Rectal smooth muscle tissue (tissue), 1 donor: ENCODE data around the gene LINGO3.

ENCODE experiments used
- H3K27ac ChIP-seq: one replicate; pipeline ENCODE4 v1.7.0; 2013; ENCODE audit warnings: low read depth, low read length, inconsistent platforms
- H3K27me3 ChIP-seq: one replicate; pipeline ENCODE4 v1.7.0; 2013; ENCODE audit warnings: low read length; ENCODE audit not compliant: control insufficient read depth, insufficient read depth
- H3K36me3 ChIP-seq: one replicate; pipeline ENCODE4 v1.7.0; 2013; ENCODE audit warnings: low read length; ENCODE audit not compliant: control insufficient read depth, insufficient read depth
- H3K4me1 ChIP-seq: one replicate; pipeline ENCODE4 v1.7.0; 2013; ENCODE audit warnings: low read length; ENCODE audit not compliant: control insufficient read depth, insufficient read depth
- H3K4me3 ChIP-seq: one replicate; pipeline ENCODE4 v1.7.0; 2013; ENCODE audit warnings: low read length
- H3K9ac ChIP-seq: one replicate; pipeline ENCODE4 v1.7.0; 2013; ENCODE audit warnings: low read length

Gene LINGO3

GRCh38 chr19:2330255-2330631 is 22.3 kb upstream of the LINGO3 start:
- H3K4me1 ChIP-seq = peaks cover 13% of the 10 kb centered on the region
- H3K27ac ChIP-seq = no peak overlapping the region
- no peaks in the 10 kb centered on the region for H3K27me3 ChIP-seq
- no peak overlapping the region for H3K9ac ChIP-seq
- H3K36me3 ChIP-seq = no peaks in the 10 kb centered on the region
- H3K4me3 ChIP-seq = peak overlapping the region; percentile 52

DNA sequence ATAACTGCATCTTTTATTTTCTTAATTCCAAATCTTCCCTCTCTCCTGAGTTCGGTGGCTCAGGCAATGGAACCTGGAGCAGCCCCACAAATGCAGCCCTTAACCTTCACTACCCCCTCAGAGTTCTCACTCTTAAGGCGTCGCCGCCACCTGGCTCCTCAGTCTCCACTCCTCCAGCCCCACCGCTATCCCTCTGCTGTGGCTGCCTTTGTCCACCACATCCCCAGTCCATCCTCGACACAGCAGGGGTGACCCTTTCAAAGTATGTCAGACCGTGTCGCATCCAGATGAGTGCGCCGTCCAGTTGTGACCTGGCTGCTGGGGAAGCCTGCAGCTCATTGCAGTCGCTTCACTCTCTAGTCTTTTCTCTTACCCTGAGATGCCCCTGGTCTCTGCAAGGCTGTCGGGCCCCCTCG is 21.6 kb upstream of the LINGO3 start:
- Histone ChIP-seq H3K4me3 (peak overlapping the region; percentile 96), H3K4me1 (peaks cover 13% of the 10 kb centered on the region), H3K27me3 (no peaks in the 10 kb centered on the region), H3K36me3 (peaks cover 1% of the 10 kb centered on the region), H3K9ac (no peak overlapping the region), H3K27ac (no peak overlapping the region)

GRCh38 chr19:2329149-2329478 is 21.2 kb upstream of the LINGO3 start:
- H3K27me3 ChIP-seq = no peaks in the 10 kb centered on the region
- peaks cover 13% of the 10 kb centered on the region for H3K4me1 ChIP-seq
- peak overlapping the region; percentile 96 for H3K4me3 ChIP-seq
- H3K27ac ChIP-seq = no peak overlapping the region
- H3K36me3 ChIP-seq = peaks cover 5% of the 10 kb centered on the region
- peak overlapping the region; percentile 76 for H3K9ac ChIP-seq

DNA sequence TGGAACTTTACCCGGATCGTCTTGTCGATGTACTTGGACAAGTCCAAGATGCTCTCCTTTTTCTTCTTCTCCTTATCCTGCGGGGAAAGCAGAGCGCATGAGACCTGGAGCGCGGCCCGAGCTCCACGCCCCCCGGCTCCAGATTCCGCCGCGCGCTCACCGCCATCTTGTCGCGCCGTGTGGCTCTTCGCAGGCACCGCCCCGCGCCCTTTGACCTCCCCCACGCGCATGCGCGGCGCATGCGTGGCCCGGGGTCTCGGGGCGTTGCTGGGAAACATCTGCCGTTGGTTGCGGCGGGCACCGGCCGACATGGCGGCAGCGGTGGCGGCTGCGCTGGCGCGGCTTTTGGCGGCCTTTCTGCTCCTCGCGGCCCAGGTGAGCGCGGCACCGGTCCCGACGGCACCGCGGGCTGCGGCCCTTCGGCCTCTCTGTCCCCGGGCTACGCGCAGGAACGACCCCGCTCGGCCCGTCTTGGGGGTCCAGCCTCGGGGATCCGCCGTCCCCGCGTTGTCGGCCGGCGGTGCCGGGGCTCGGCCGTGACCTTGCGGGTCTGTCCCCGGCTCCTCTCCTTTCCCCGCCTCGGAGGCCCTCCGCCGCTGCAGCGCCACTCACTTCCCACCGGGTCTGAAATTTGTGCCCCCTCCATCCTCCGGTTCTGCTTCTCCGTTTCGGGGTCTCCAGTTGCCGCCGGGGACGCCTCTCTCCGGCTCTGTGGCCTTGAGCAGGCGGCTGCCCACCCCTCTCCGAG is 20.6 kb upstream of the LINGO3 start, which contains the start of the genes LSM7 and SPPL2B:
TSS of gene LSM7 (minus strand) at position 186 of the 748 bp plus-strand sequence. CDS start at position 166, 20 bp downstream.
TSS of gene SPPL2B (plus strand) at position 284 of the 748 bp plus-strand sequence. CDS start at position 310, 26 bp downstream.
- H3K4me3 ChIP-seq = peak within 1 kb of the TSS; percentile 96
- H3K9ac ChIP-seq = peak within 1 kb of the TSS; percentile 76
- no peaks in the 10 kb centered on the region for H3K27me3 ChIP-seq
- peak within 1 kb of the TSS; percentile 59 for H3K27ac ChIP-seq
- peaks cover 6% of the 10 kb centered on the region for H3K36me3 ChIP-seq
- H3K4me1 ChIP-seq = peaks cover 13% of the 10 kb centered on the region

- Histone ChIP-seq H3K9ac (peak overlapping the region; percentile 72), H3K36me3 (peaks cover 6% of the 10 kb centered on the region), H3K4me1 (peaks cover 13% of the 10 kb centered on the region), H3K27me3 (no peaks in the 10 kb centered on the region), H3K27ac (peak overlapping the region; percentile 39), H3K4me3 (peak overlapping the region; percentile 96)
Measured at GRCh38 chr19:2327773-2328400, 19.9 kb upstream of the LINGO3 start.

DNA sequence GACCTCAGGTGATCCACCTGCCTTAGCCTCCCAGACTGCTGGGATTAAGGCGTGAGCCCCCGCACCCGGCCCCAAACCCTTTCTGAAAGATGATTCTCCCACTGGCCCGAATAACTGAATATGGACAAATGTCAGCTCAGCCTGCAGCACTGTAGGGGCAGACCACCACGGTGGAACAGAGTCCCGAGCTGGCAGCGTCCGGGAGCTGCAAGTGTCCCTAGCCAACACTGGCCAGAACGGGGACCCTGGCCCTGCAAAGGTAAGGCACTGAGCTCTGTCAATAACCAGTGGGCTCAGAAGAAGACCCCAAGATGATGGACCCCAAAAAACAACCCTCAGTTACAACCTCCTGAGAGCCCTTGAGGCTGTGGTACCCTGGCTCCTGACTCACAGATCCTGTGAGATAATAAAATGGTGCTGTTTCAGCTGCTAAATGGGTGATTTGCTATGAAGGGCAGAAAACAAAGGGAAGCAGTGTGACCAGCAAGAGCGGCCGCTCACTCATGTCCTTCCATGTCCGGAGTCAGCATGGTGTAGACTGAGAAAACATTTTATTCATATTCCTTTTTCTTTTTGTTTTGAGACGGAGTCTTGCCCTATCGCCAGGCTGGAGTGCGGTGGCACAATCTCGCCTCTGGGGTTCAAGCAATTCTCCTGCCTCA is 18.9 kb upstream of the LINGO3 start:
- Histone ChIP-seq H3K36me3 (peaks cover 6% of the 10 kb centered on the region), H3K9ac (no peak overlapping the region), H3K4me3 (no peak overlapping the region), H3K4me1 (peaks cover 13% of the 10 kb centered on the region), H3K27me3 (no peaks in the 10 kb centered on the region), H3K27ac (no peak overlapping the region)

DNA sequence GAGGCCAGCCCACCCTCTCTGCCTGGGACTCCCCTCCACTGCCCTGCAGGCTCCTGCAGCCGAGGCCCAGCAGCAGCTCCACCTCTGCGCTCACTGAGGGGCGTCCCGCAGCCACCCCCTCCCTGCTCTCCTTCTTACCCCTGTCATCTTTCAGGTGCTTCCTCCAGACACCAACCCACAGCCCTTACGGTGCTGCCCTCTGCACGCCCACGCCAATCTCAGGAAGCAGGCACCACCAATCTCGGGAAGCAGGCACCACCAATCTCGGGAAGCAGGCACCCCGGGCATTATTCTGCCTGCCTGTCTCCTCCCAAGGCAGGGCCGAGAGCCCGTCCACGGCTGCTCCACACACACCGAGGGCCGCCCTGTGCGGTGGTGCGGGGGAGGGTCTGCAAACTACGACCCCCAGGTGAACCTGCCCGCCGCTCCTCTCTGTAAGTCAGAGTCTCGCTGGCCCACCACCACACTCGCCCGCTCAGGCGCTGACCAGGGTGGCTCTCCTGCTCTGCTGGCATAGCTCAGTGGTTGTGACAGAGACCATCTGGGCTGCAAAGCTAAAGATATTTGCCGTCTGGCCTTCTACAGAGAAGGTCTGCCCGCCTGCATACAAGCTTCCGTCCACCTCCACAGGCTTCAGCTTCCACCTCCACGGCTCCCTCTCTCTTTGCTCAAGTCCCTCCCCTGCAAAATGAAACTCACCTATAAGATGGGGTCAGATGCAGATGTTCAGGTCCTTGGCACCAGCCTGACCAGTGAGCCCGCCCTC is 17.5 kb upstream of the LINGO3 start:
- Histone ChIP-seq H3K4me1 (peaks cover 13% of the 10 kb centered on the region), H3K27ac (no peak overlapping the region), H3K4me3 (no peak overlapping the region), H3K27me3 (no peaks in the 10 kb centered on the region), H3K36me3 (peaks cover 6% of the 10 kb centered on the region), H3K9ac (no peak overlapping the region)

DNA sequence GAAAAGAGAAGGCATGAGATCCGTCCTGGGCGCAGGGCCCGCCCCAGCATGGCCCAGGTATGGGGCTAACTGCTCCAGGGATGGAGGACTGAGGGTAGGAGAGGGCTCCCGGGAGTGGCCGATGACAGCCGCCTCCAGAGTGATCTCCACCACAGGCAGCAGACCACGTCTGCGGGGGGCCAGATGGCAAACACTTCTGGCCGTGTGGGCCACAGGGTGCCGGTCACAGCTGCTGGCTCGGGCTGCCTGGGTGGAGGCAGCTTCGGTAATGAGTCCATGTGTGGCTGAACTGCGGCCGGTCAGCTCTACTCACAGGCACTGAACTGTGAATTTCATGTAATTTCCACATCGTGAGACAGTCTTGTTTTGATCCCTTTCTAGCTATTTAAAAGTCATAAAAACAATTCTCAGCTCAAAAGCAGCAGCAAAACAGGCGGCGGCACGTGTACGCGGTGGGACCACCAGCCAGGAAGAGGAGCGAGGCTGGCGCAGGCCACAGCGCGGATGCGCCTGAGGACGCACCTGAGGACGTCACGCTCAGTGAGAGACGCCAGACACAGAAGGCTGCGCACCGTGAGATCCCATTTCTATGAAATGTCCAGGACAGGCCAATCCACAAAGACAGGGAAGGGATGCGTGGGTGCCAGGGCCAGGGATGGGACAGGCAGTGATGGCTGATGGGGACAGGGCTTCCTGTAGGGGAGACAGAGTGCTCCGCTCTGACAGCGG is 16.4 kb upstream of the LINGO3 start:
- Histone ChIP-seq H3K4me1 (peaks cover 10% of the 10 kb centered on the region), H3K4me3 (no peak overlapping the region), H3K27ac (no peak overlapping the region), H3K27me3 (no peaks in the 10 kb centered on the region), H3K9ac (no peak overlapping the region), H3K36me3 (peaks cover 6% of the 10 kb centered on the region)

DNA sequence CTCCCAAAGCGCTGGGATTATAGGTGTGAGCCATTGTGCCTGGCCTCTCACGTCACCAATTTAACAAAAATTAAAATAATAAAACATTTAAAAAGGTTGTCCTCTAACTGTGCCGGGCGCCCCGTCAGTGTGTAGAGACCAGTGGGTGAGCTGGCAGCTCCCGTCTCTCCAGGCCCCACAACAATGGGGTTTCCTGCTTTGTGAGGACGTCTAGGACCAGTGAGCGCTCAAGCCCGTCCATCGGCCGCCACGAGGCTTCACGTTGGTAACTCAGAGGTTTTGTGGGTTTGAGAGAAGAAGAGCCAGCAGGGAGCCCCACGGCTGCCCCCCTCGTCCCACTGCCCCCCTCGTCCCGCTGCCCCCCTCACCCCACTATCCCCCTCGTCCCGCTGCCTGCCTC is 15.8 kb upstream of the LINGO3 start:
- H3K4me3 ChIP-seq = no peak overlapping the region
- H3K27ac ChIP-seq = no peak overlapping the region
- peaks cover 4% of the 10 kb centered on the region for H3K4me1 ChIP-seq
- no peak overlapping the region for H3K9ac ChIP-seq
- H3K36me3 ChIP-seq = peaks cover 6% of the 10 kb centered on the region
- no peaks in the 10 kb centered on the region for H3K27me3 ChIP-seq

DNA sequence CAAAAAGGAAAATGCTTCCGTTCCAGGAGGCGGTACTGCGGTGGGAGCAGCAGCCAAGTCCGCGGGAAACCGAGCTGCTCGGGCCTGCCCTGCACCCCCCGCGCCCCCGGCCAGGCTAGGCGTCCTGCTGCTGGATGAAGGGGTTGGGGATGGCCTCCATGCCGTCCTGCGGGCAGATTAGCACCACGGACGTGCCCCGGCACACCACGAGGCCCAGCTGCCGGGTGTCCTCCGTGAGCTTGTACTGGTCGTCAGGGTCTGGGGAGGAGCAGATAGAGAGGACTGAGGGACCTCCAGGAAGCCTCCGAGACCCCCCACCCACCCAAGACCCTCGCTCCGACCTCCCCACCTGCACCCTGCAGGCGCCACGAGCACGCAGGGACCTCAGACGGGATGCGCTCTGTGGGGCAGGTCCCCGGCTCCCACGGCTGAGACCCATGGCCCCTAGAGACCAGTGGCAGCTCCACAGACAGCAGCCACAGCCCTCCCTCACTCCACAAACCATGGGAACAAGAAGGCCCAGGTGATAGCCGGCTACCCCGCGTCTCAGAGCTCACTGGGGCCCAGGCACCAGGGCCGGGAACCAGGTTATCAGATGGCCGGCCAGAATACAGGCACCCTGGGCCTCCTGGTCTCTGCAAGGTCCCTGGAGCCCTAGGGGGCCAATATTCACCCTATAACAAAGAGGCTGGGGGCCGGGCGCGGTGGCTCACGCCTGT is 13.8 kb upstream of the LINGO3 start:
- Histone ChIP-seq H3K36me3 (peaks cover 6% of the 10 kb centered on the region), H3K27ac (no peak overlapping the region)

DNA sequence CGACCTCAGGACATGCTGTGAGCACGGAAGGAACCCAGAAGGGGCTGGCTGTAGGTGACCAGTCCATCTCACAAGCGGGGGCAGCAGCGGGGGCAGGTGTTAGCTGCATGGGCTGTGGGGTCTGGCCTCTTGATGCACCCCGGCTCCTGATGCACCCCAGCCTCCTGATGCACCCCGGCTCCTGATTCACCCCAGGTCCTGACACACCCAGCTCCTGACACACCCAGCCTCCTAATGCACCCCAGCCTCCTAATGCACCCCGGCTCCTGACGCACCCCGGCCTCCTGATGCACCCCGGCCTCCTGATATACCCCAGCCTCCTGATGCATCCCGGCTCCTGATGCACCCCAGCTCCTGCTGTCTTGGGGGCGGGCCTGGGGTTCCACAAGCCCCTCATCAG is 13.0 kb upstream of the LINGO3 start:
- no peak overlapping the region for H3K9ac ChIP-seq
- no peak overlapping the region for H3K27ac ChIP-seq
- H3K36me3 ChIP-seq = peaks cover 6% of the 10 kb centered on the region
- H3K27me3 ChIP-seq = no peaks in the 10 kb centered on the region
- no peak overlapping the region for H3K4me3 ChIP-seq
- no peaks in the 10 kb centered on the region for H3K4me1 ChIP-seq

More for the DNA sequence above, 13.8 kb upstream of the LINGO3 start:
- Histone ChIP-seq H3K4me3 (no peak overlapping the region), H3K9ac (no peak overlapping the region), H3K4me1 (peaks cover under 1% of the 10 kb centered on the region), H3K27me3 (no peaks in the 10 kb centered on the region)
